Dermis blood vessel endothelial cell (primary cell): ENCODE measurements around the gene JAGN1. TPM values are rescaled to one million over a fixed set of nuclear protein-coding genes. Genes with fewer than 3 reads are reported as not detected.
"Not testable (repeated sequence)": the region's sequence is repeated elsewhere in the genome, so short reads cannot be mapped to it uniquely, and the experiment has no call there.

Experiments used
- DNase-seq: peaks from one replicate; pipeline ENCODE4 v3.0.0; 2010
- total RNA-seq: library from RNA; depleted of rRNA; stranded (reverse); fragments of >200 nt; gene quantifications from 2 replicates; pipeline ENCODE4 v1.2.3, GENCODE V29; 2014

JAGN1 gene
- total RNA-seq, 1 donor from 2014 or later, result 39.5 TPM

DNA sequence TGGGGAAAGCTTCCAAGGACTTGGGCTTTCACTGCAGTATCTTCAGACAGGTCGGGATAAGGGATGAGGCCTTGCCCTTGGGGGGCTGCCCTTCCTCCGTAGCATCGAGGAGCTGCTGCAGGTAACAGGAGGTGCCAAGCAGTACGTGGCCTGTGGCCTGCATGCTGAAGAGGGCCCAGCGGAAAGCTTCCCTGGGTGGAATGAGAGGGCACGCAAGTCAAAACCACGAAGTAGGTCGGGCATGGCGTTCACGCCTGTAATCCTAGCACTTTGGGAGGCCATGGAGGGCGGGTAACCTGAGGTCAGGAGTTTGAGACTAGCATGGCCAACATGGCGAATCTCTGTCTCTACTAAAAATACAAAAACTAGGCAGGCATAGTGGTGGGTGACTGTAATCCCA lies 23.3 kb upstream of the JAGN1 start:
- DNase-seq, result no peak

DNA sequence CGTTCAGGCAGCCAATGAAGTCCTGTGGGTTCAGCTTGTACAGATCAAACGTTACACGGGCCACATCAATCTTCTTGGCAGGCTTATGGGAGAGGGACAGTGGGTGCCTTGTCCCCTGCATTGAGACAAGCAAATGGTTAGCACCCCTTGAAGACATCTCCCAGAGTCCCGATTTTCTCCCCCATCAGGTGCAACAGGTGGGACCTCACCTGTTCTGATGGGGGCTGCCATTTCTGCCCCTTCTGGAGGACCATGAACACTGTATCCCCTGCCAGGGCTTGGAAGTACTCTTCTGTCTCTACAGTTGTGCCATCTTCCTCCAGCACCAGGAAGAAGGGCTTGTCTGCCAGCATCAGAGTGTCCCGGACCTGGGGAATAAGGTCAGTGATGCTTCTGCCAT lies 20.5 kb upstream of the JAGN1 start:
- no peak for DNase-seq

DNA sequence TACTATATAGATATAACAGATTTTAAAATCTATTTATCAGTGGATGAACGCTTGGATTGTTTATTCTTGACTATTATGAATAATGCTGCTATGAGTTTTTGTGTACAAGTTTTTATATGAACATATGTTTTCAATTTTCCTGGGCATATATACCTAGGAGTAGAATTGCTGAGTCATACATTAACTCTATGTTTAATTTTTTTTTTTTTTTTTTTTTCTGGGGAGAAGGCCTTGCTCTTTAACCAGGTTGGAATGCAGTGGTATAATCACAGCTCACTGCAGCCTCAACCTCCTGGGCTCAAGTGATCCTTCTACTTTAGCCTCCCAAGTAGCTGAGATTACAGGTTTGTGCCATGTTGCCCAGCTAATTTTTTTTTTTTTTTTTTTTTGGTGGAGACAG lies 19.4 kb upstream of the JAGN1 start:
- DNase-seq, result no peak

DNA sequence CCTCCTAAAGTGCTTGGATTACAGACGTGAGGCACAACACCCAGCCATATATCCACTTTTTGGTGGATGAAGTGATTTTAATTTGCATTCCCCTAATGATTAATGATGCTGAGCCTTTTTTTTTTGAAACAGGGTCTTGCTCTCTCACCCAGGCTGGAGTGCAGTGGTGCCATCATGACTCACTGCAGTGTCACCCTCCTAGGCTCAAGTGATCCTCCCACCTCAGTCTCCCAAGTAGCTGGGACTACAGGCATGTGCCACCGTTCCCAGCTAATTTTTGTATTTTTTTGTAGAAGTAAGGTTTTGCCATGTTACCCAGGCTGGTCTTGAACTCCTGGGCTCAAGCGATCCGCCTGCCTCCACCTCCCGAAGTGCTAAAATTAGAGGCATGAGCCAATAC lies 18.3 kb upstream of the JAGN1 start:
- not testable (repeated sequence) for DNase-seq

DNA sequence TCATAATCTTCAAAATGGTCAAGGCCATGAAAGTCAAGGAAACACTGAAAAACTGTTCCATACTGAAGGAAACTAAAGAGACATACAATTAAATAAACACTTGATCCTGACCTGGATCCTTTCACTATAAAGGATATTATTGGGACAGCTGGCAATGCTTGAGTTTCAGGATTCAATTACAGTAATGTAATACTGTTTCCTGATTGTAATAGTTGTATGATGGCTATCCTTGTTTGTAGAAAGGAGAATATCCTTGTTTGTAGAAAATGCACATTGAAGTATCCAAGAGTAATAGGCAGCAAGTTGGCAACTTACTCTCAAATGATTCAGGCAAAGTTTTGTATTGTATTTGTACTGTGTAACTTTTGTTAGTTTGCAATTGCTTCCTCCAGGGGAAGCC lies 15.0 kb upstream of the JAGN1 start:
- no peak for DNase-seq

DNA sequence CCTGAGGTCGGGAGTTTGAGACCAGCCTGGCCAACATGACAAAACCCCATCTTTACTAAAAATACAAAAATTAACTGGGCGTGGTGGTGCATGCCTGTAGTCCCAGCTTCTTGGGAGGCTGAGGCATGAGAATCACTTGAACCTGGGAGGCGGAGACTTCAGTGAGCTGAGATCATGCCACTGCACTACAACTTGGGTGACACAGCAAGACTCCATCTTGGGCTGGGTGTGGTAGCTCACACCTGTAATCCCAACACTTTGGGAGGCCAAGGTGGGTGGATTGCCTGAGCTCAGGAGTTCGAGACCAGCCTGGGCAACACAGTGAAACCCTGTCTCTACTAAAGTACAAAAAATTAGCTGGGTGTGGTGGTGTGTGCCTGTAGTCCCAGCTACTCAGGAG lies 14.2 kb upstream of the JAGN1 start:
- DNase-seq, result not testable (repeated sequence)

DNA sequence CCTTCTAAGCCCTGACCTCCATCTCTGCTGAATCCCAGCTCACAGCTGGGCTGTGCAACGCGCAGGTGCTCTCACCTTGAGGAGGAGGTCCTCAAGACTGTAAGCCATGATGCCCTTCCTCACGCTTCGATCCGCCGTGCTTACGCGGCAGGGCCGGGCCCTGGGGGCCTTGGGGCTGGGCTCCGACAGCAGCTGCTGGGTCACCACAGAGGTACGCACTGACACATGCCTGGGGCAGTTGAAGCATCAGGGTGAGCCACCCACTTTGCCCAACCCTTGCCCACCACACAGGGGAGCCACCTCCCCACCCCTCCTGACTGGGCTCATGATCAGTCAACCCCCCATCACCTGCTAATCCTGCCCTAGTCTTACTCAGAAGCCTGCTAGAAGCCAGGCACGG lies 13.4 kb upstream of the JAGN1 start:
- DNase-seq, result no peak

DNA sequence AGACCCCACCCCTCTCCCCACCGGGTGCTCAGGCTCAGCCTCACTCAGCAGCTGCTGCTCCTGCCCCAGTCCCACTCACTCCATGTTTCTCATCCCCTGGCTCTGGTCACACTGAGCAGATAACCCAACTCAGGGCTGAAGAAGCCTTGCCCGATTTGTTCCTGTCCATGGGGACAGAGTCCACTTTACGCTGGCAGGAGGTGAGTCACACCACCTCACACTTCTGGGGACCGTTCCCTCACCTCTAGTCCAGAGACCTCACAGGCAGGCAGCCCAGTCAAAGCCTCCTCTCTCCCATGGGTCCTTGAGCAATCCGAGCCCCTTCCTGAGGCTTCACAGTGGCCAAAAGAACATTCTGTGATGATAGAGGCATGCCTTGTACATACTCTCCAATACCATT lies 11.7 kb upstream of the JAGN1 start:
- no peak for DNase-seq

DNA sequence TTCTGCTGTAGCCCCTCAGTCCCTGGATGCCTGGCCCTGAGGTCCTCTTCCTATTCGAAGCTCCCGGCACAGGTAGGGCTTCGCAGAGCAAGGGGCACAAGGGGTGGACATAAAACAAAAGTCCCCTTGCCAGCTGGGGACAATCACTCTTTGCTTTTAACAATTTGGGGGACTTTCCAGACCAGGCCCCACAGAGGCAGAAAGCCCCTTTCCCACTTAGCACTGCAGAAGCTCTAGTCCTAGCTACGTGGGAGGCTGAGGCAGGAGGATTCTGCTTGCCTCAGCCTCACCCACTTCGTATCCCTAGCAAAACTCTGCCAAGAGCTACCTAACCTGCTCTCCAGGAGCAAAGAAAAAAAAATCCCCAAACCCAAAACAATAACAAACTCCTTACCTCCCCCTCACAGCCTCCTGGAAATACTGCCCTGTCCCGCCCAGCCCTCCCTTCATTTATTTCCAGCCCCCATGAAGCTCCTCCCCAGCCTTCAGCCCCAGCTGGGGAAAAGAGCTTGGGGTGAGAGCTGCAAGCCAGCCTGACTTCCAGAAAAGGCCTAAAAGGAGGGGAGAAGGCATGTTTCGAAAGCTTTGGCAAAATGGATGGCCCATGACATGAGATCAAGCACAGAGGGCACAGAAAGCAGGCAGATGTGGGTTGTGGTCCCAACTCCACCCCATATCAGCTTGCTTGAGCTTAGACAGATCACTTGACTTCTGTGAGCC lies 10.4 kb upstream of the JAGN1 start, which contains the start of gene CIDEC:
Gene CIDEC, minus strand, starts transcription at position 424 of the 720 bp plus-strand sequence. CDS start 1,767 bp downstream, outside the sequence.
- DNase-seq, result no peak

DNA sequence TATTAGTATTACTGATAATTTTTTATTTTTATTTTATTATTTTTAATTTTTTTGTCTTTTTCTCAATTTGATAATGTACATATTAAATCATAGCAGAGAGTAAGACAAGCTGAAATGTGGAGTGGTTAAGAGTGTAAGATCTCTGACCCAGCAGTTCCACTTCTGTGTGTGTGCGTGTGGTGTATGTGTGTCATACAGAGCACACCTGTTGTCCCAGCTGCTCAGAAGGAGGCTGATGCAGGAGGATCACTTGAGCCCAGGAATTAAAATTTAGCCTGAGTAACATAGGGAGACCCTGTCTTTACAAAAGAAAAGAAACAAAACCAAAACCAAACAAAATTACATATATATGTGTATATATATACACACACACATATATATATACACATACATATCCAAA lies 9.0 kb upstream of the JAGN1 start:
- no peak for DNase-seq

DNA sequence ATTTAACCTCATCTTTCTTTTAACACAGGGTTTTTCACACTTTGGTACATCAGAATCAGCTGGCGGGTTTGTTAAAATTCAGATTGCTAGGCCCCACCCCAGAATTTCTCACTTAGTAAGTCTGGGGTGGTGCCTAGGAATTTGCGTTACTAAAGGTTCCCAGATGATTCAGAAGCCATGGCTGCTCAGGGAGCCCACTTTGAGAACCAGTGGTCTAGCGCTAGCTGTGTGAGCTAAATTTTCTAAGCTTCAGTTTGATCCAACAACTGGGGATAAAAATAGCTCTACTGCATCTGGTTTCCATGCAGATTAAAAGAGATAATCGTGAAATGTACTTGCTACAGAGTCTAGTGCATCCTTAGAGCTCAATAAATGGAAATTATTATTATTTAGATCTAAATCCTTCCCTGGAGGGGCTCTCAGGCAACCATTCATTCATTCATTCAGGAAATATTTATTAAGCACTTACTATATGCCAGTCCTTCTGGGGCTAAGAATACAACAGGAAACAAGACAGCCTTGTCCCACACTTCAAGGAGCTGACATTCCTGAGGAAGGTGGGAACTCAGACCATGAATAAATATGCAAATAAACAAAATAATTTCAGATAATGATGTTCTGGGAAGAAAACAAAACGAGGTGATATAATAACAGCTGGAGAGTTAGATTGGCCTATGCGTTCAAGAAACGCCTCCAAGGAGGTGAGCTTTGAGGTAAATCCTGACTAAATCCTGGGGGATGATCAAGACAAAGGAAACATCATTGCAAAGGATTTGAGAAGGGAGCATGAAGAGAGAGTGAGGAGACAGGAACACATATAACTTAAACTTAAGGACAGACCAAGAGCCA lies 6.5 kb upstream of the JAGN1 start:
- DNase-seq, result no peak

DNA sequence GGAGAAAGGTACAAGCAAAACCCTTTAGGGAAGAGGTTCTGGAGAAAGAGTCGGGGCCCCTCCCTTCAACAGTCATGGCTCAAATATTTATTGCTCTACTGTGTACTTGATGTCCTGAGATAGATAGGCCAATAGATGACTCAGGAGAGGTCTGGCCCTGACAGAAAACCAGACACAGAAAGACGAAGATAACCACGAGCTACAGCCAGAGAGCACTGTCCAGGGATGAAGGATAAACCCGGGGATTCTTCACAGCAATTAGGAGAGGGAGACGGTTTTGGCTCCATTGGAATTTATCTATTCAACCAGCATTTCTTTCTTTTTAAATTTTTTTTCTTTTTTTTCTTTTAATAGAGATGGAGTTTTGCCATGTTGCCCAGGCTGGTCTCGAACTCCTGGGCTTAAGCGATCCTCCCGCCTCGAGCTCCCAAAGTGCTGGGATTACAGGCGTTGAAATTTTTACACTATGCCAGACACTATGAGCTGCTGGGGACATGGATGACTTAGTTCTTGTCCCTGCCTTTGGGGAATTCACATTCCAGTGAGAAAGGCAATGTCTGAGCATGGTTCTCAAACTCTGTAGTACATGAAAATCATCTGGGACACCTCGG lies 5.8 kb upstream of the JAGN1 start:
- DNase-seq, result no peak

DNA sequence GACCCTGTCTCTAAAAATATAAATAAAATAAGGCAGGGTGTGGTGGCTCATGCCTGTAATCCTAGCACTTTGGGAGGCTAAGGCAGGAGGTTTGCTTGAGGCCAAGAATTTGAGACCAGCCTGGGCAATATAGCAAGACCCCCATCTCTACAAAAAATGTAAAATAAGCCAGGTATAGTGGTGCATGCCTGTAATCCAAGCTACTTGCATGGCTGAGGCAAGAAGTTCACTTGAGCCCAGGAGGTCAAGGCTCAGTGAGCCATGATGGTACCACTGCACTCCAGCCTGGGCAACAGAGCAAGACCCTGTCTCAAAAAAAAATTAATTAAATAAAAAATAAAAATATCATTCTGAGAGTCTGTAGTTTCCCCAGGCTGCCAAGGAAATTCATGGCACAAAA lies 4.1 kb upstream of the JAGN1 start:
- no peak for DNase-seq

DNA sequence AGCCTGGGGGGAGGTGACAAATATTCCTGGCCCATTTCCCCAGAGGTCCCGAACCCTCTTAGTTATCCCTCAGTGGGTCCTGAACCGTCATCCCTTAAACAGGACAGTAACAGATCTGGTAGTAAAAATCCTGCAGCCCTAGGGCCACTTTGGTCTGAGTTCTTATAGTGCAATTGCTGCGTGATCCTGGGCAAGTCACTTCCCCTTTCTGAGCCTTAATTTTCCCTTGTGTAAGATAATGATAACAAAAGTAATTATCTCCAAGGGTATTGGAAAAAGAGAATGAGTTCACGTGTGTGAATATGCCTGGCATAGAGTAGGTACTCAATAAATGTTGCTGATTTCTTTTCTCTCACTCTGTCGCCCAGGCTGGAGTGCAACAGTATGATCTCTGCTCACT lies 2.9 kb upstream of the JAGN1 start:
- no peak for DNase-seq

DNA sequence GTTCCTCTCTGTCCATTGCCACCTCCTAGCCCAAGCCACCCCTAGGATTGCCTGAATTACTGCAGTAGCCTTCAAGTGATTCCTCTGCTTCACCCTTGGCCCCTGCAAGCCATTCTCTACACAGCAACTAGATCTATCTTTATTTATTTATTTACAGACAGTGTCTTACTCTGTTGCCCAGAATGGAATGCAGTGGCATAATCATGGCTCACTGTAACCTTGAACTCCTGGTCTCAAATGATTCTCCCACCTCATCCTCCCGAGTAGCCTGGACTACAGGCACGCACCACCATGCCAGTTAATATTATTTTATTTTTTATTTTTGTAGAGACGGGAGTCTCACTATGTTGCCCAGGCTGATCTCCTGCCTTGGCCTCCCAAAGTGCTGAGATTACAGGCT lies 1.9 kb upstream of the JAGN1 start:
- no peak for DNase-seq

DNA sequence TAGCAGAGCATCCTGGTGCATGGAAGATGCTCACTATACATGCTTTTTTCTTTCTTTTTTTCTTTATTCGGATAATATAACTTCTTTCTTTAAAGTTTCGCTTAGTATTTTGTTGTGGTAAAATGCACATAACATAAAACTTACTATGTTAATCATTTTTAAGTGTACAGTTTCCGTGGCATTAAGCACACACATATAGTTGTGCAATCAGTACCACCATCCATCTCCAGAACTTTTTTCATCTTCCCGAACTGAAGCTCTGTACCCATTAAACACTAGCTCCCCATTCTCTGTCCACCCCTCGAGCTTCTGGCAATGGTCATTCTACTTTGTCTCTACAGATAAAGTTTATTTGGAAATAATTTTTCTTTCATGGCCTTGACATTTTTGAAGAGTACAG lies 1.0 kb upstream of the JAGN1 start:
- DNase-seq, result no peak

DNA sequence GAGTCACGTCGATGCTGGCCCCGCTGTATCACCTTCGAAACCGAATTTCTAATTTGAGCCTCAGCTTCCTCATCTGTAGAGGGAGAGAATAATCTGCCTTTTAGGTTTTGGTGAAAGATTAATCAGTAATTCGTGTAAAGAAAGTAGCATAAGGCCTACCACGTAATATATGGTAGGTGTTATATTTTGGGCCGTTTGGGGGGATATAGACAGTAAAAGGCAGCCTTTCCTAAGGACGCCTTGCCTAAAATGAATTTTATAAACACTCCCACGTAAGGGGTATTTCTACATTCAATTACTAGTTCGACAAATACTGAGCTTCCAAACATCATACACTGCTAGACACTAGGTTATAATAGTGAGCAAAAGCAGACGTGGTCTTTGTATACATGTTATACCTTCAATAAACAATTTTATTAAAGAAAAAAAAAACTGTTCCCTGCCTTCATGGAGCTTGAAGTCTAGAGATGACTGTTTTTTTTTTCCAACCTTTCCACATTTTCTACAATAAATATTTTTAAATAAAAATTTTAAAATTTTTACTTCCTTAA lies 737 bp downstream of the JAGN1 start:
- no peak for DNase-seq

DNA sequence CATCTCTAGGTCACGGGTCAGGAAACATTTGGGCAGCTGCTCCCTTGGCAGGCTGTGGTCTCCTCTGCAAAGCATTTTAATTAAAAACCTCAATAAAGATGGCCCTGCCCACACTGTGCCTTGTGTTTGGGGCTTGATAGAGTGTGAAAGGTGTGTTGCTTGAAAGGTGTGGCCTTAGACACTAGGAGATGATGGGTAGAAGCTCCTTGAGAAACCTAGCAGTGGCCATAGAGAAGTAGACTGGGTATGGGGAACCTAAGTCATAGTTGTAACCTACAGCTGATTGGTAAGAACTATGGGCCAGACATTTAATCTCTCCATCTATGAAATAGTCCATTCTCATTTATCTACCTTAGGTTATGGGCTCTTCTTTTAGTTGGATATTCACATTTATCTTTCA lies 3.3 kb downstream of the JAGN1 start:
- DNase-seq, result no peak

DNA sequence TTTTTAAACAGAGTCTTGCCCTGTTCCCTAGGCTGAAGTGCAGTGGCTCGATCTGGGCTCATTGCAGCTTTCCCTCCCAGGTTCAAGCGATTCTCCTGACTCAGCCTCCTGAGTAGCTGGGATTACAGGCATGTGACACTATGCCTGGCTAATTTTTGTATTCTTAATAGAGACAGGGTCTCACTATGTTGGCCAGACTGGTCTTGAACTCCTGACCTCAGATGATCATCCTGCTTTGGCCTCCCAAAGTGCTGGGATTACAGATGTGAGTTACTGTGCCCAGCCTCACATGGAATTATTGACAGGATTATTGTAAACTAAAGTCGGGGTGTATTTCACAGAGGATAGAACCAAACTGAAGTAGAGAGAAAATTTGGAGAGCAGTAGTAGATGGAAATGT lies 5.3 kb downstream of the JAGN1 start:
- not testable (repeated sequence) for DNase-seq

DNA sequence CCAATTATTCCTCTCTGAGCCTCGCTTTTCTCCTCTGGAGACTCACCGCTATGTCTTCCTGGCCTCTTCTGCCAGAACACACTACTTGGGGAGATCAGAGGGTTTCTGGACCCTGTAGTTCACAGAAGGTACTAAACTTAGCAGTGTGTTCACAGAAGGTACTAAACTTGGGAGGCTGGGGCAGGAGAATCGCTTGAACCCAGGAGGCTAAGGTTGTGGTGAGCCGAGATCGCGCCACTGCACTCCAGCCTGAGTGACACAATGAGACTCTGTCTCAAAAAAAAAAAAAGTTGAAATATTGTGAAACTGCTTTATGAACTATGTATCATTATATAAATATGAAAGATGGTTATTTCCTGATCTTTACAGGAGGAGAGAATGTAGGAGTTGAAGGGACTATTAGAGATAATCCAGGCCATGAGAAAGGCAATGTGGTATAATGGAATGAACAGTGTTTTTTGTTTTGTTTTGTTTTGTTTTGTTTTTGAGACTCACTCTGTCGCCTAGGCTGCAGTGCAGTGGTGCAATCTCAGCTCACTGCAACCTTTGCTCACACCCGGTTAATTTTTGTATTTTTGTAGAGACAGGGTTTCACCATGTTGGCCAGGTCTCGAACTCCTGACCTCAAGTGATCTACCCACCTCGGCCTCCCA lies 6.5 kb downstream of the JAGN1 start:
- DNase-seq, result not testable (repeated sequence)

DNA sequence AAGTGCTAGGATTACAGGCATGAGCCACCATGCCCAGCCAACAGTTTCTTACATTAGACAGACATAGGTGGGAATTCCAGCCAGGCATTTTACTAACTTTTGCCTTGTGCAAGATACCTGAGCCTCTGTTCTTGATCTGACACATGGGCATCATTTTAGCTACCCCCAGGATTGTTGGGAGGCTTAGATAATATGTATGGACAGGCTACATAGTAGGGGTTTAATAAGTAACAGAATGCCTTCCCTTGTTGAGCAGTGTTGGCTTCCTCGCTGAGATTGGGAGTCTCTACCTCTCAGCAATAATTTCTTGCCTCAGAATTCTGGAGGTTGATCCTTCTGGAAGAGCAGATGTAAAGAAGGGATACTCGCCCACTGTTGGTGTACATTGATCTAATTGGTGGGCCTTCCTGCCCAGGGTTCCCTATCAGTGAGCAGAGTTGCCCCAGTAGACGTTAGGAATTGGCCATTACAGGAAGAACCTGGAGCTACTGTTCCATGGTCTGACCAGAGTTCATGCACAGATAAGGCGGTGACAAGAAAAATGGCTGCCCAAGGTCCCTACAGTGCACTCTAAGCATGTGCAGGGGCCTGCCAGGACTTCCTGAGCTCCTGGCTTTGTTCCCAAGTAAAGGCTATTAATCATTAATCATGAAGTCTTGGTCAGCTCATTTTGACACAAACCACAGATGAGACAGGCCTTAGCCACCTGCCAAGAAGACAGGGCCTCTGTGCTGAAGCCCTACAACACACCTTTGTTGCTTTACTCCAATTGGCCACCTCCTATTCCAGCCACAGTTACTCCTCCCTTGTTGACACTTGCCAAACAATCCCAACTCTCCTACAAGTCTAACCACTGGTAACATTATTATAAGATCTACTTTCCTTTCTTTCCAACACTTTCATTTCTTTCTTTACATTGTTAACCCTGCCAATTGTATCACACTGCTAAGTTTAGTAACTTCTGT lies 7.3 kb downstream of the JAGN1 start:
- peak; percentile 86 for DNase-seq
